K562 (cell line): ENCODE measurements around the gene DHRS13. TPM values are rescaled to one million over a fixed set of nuclear protein-coding genes. Genes with fewer than 3 reads are reported as not detected.
A peak's percentile ranks its signal among the peaks of the same experiment; 100 is the strongest.

Experiments
- ARID1B ChIP-seq: fragments of 450-650 bp; IDR thresholded peaks from 2 replicates; pipeline ENCODE4 v1.6.1; 2016; ENCODE audit warnings: antibody characterized with exemption, mild to moderate bottlenecking, inconsistent platforms
- ARID3A ChIP-seq: IDR thresholded peaks from 2 replicates; pipeline ENCODE4 v1.6.1; 2012; ENCODE audit warnings: low read depth, low read length, improper control_type of control experiment, borderline replicate concordance
- CBFA2T3 ChIP-seq: fragments of 450-650 bp; IDR thresholded peaks from 2 replicates; pipeline ENCODE4 v1.6.1; 2017
- CCNT2 ChIP-seq: IDR thresholded peaks from 2 replicates; pipeline ENCODE4 v1.6.1; 2011; ENCODE audit warnings: borderline replicate concordance, low read depth, mild to moderate bottlenecking, moderate library complexity, mixed read lengths, low read length; ENCODE audit not compliant: insufficient read length; ENCODE audit errors: extremely low read depth
- DMBX1 ChIP-seq: fragments of 250-450 bp; sonication (Bioruptor Pico); IDR thresholded peaks from 2 replicates; pipeline ENCODE4 v1.8.0; 2022; ENCODE audit warnings: inconsistent platforms, mild to moderate bottlenecking, moderate library complexity, borderline replicate concordance
- E2F1 ChIP-seq: sonication (generic); formaldehyde crosslinking; IDR thresholded peaks from 2 replicates; pipeline ENCODE4 v1.8.1; 2023; ENCODE audit warnings: mild to moderate bottlenecking, missing genetic modification reagents, moderate library complexity
- ETS1 ChIP-seq: conservative IDR thresholded peaks from 2 replicates; pipeline ENCODE4 v1.6.1; 2011; ENCODE audit warnings: low read depth, mild to moderate bottlenecking, low read length; ENCODE audit not compliant: control insufficient read depth
- GATA2 ChIP-seq: sonication (generic); formaldehyde crosslinking; IDR thresholded peaks from 2 replicates; pipeline ENCODE4 v1.4.0; 2020; ENCODE audit warnings: mild to moderate bottlenecking, missing genetic modification reagents
- HDAC2 ChIP-seq: fragments of 450-650 bp; IDR thresholded peaks from 2 replicates; pipeline ENCODE4 v1.6.1; 2016; ENCODE audit warnings: mild to moderate bottlenecking
- LARP7 ChIP-seq: fragments of 450-650 bp; IDR thresholded peaks from 2 replicates; pipeline ENCODE4 v1.6.1; 2016
- MIER1 ChIP-seq: fragments of 450-650 bp; IDR thresholded peaks from 2 replicates; pipeline ENCODE4 v1.6.1; 2016; ENCODE audit warnings: antibody characterized with exemption, mild to moderate bottlenecking, low read depth
- NONO ChIP-seq, 2 experiments: fragments of 200-400 bp in 1 of 2; fragments of 450-650 bp in 1 of 2; formaldehyde crosslinking in 1 of 2; IDR thresholded peaks; 2 replicates each; pipeline ENCODE4 v1.6.1; 2017; ENCODE audit warnings: low read depth in 2 of 2, mild to moderate bottlenecking in 2 of 2, moderate library complexity in 2 of 2, low read length in 1 of 2
- NR4A1 ChIP-seq, 2 experiments: fragments of 250-450 bp in 1 of 2; fragments of 450-650 bp in 1 of 2; sonication (Bioruptor Pico) in 1 of 2; IDR thresholded peaks; 2 replicates each; pipeline versions ENCODE4 v1.4.0 to v1.6.1; 2016 to 2020; ENCODE audit warnings: mild to moderate bottlenecking in 2 of 2, missing compliant biosample characterization in 1 of 2, missing genetic modification characterization in 1 of 2, moderate library complexity in 1 of 2
- NUFIP1 ChIP-seq: fragments of 450-650 bp; IDR thresholded peaks from 2 replicates; pipeline ENCODE4 v1.6.1; 2018; ENCODE audit not compliant: partially characterized antibody
- ZFX ChIP-seq: sonication (generic); formaldehyde crosslinking; IDR thresholded peaks from 2 replicates; pipeline ENCODE4 v1.8.0; 2022; ENCODE audit warnings: mild to moderate bottlenecking, missing genetic modification reagents, moderate library complexity
- ZHX1 ChIP-seq: fragments of 150-350 bp; conservative IDR thresholded peaks from 2 replicates; pipeline ENCODE4 v1.6.1; 2014; ENCODE audit warnings: low read length
- ZNF212 ChIP-seq: fragments of 450-650 bp; formaldehyde crosslinking; IDR thresholded peaks from 2 replicates; pipeline ENCODE4 v1.4.0; 2020; ENCODE audit warnings: mild to moderate bottlenecking
- ZNF695 ChIP-seq: fragments of 450-650 bp; formaldehyde crosslinking; IDR thresholded peaks from 2 replicates; pipeline ENCODE4 v1.4.0; 2020; ENCODE audit warnings: mild to moderate bottlenecking, moderate library complexity
- polyA plus RNA-seq, 8 experiments: library from polyadenylated mRNA; depleted of rRNA in 4 of 8; stranded (reverse) in 5 of 8; unstranded in 3 of 8; fragments of >200 nt; fragmentation: Nextera tagmentation in 2 of 8; fragmentation: Illumina TruSeq in 1 of 8; extraction: Ambion mirVana in 2 of 8; extraction: Trizol in 1 of 8; gene quantifications; 2 replicates each; pipeline versions ENCODE4 v1.2.1 to v1.2.3, GENCODE V29; 2011 to 2014; ENCODE audit warnings: inconsistent platforms in 1 of 8, missing spikeins in 1 of 8
- total RNA-seq, 7 experiments: library from RNA; depleted of rRNA in 6 of 7; stranded (reverse); fragments of >200 nt in 6 of 7; fragmentation: Illumina TruSeq in 2 of 7; extraction: Trizol in 2 of 7; gene quantifications; 2 replicates each; pipeline versions ENCODE4 v1.2.1 to v1.2.3, GENCODE V29; 2011 to 2021; ENCODE audit warnings: low replicate concordance in 1 of 7

Gene DHRS13
- total and polyA plus RNA-seq, 9 of the 15 experiments (the other 6 are each of a cell fraction or from before 2014, with no cell fraction given), result 0.32 to 52.3 (median 34.3) TPM; not detected in 1

GRCh38 chr17:28864991-28865849 is 37.7 kb downstream of the DHRS13 start (continued):
- peak; percentile 98 for TF ChIP-seq ETS1
- 0 out of 2 replicates have a peak, but pooled peaks have one; percentile 67 for TF ChIP-seq NR4A1 (CRISPR knock-in tag; IDR thresholded peaks at IDR 0.05)
- peak; percentile 97 for TF ChIP-seq NR4A1 (tag; IDR thresholded peaks at IDR 0.05)
- peak; percentile 51; the same call in 1 of the 2 replicates for TF ChIP-seq ZNF212 (CRISPR knock-in tag)
- TF ChIP-seq ZNF695, result no peak
- TF ChIP-seq ARID3A, result peak; percentile 89; the same call in 1 of the 2 replicates
- TF ChIP-seq DMBX1 (CRISPR knock-in tag), result peak; percentile 98
- TF ChIP-seq NONO (IDR thresholded peaks at IDR 0.05; ENCODE audit: low read depth in 2 of 2, low read length in 1 of 2), result peak in 1 of 2 experiments; percentile 96; a peak in 2 of 4 replicates
- TF ChIP-seq MIER1, result no peak; the same call in 1 of the 2 replicates
- peak; percentile 61; the same call in 1 of the 2 replicates for TF ChIP-seq ZFX (CRISPR knock-in tag)
- TF ChIP-seq HDAC2, result peak; percentile 98
- peak; percentile 100 for TF ChIP-seq CCNT2
- peak; percentile 100 for TF ChIP-seq GATA2 (CRISPR knock-in tag)
- peak; percentile 100 for TF ChIP-seq ARID1B
- TF ChIP-seq NUFIP1, result peak; percentile 21
- TF ChIP-seq ZHX1, result no peak
- TF ChIP-seq CBFA2T3, result peak; percentile 100
- TF ChIP-seq LARP7, result no peak; the same call in 1 of the 2 replicates
- peak; percentile 88 for TF ChIP-seq E2F1
